ENCODE data around the gene COMT. TPM values are rescaled to one million over a fixed set of nuclear protein-coding genes. Genes with fewer than 3 reads are reported as not detected.

The COMT gene
- total RNA-seq, 1 experiment from 2014 or later: 109 TPM

DNA sequence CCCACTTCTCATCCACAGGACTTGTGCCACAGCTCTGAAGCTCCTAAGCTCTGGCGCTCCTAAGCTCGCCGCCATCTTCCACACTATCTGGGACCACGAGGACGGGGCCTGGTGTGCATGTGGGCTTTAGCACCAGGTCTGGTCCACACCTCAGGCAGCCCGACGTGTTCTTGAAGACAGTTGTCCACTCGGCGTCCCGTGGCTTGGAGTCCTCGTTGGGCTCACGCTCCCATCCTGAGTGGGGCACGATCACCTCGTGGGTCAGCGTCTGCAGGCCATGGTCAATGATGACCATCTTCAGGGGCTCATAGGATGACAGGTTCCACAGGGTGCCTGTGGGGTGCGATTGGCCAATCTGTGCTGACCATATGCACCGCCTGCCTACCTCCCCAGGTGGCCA is 37.2 kb downstream of the COMT start:
- Histone ChIP-seq H4K20me1 (ENCODE audit: insufficient read depth) (no peaks in the 10 kb centered on the region), H3K79me2 (ENCODE audit: insufficient read depth, low read length) (peaks cover 10% of the 10 kb centered on the region), H3K27me3 (ENCODE audit: insufficient read depth, low read length) (no peaks in the 10 kb centered on the region), H2AFZ (ENCODE audit: low read depth, low read length, poor library complexity, severe bottlenecking) (no peak overlapping the region), H3K4me1 (ENCODE audit: control insufficient read depth in 1 of 2, insufficient read depth in 2 of 2, low read length in 2 of 2) (peaks cover 26 to 39% of the 10 kb centered on the region in 2 experiments), H3K9me3 (ENCODE audit: control insufficient read depth in 1 of 2, insufficient read depth in 1 of 2, low read depth in 1 of 2, low read length in 2 of 2) (no peaks in the 10 kb centered on the region), H3K9me2 (ENCODE audit: insufficient read depth) (no peaks in the 10 kb centered on the region), H3K4me2 (ENCODE audit: low read length) (no peak overlapping the region), H3K9ac (ENCODE audit: low read length) (no peak overlapping the region), H3K27ac (ENCODE audit: low read depth, low read length) (no peak overlapping the region), H3K36me3 (ENCODE audit: control insufficient read depth in 1 of 2, insufficient read depth in 2 of 2, low read length in 2 of 2) (peaks cover 3 to 6% of the 10 kb centered on the region in 2 experiments; a peak in 2 of 4 replicates), H3K4me3 (replicated peaks in 1 of 2; ENCODE audit: low read depth in 1 of 2, low read length in 2 of 2) (no peak overlapping the region)
- CTCF ChIA-PET: no interaction called here
- no TSS peak for BruUV-seq (replicated peaks)
- RAD21 ChIA-PET (ENCODE audit: low non-redundant PET in 1 of 2, low total read pairs in 2 of 2, uncharacterized antibody in 2 of 2, unreplicated experiment in 2 of 2): no interaction called here
- no peak for ATAC-seq
- TF ChIP-seq EGR1 (IDR thresholded peaks at IDR 0.05; ENCODE audit: low read depth) (no peak), SRF (IDR thresholded peaks at IDR 0.05; ENCODE audit: low read depth) (no peak), ZFX (IDR thresholded peaks at IDR 0.05) (no peak), SP1 (IDR thresholded peaks at IDR 0.05; ENCODE audit: low read depth) (no peak), EZH2 (IDR thresholded peaks at IDR 0.05) (no peak), YY1 (IDR thresholded peaks at IDR 0.05; ENCODE audit: extremely low read depth, insufficient replicate concordance, low read depth, low read length) (no peak), FOSL1 (IDR thresholded peaks at IDR 0.05; ENCODE audit: low read depth) (no peak), SIN3A (IDR thresholded peaks at IDR 0.05; ENCODE audit: low read depth) (no peak), TCF7L2 (IDR thresholded peaks at IDR 0.05; ENCODE audit: borderline replicate concordance, extremely low read depth, insufficient read depth, insufficient read length) (no peak), POLR2AphosphoS5 (IDR thresholded peaks at IDR 0.05; ENCODE audit: low read depth, low read length) (no peak), RAD21 (IDR thresholded peaks at IDR 0.05; ENCODE audit: low read depth) (no peak)
- TF ChIP-seq, protein P1, sequence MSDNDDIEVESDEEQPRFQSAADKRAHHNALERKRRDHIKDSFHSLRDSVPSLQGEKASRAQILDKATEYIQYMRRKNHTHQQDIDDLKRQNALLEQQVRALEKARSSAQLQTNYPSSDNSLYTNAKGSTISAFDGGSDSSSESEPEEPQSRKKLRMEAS (IDR thresholded peaks at IDR 0.05): no peak
- POLR2A ChIA-PET: no interaction called here
- intact Hi-C loops (cut with micrococcal nuclease): no loop called here
- no peak for DNase-seq (ENCODE audit: low read depth, low spot score)
